Liver (tissue), 9 donors: Measurements from ENCODE around the gene ARID4B. TPM values are rescaled to one million over a fixed set of nuclear protein-coding genes. Genes with fewer than 3 reads are reported as not detected.

Experiments
- DNase-seq: peaks from one replicate; pipeline ENCODE4 v3.0.0-alpha.2; 2017; ENCODE audit warnings: low spot score
- H3K27ac ChIP-seq, 2 donors: one replicate each; pipeline ENCODE4 v1.7.0; 2013; ENCODE audit warnings: inconsistent platforms in 2 of 2, low read length in 2 of 2, control low read depth in 1 of 2, low read depth in 1 of 2, mild to moderate bottlenecking in 1 of 2
- H3K27me3 ChIP-seq, 4 donors: one replicate each; pipeline versions ENCODE4 v1.6.1 to v1.7.0; 2013; ENCODE audit warnings: low read length in 3 of 4, inconsistent platforms in 1 of 4, mild to moderate bottlenecking in 1 of 4, moderate library complexity in 1 of 4; ENCODE audit not compliant: control insufficient read depth in 4 of 4, insufficient read depth in 4 of 4
- H3K36me3 ChIP-seq, 4 donors: one replicate each; pipeline versions ENCODE4 v1.6.1 to v1.7.0; 2013; ENCODE audit warnings: low read length in 3 of 4, mild to moderate bottlenecking in 3 of 4, low read depth in 1 of 4, moderate library complexity in 1 of 4; ENCODE audit not compliant: control insufficient read depth in 4 of 4, insufficient read depth in 3 of 4
- H3K4me1 ChIP-seq, 4 donors: one replicate each; pipeline versions ENCODE4 v1.6.1 to v1.7.0; 2013; ENCODE audit warnings: low read length in 3 of 4, mild to moderate bottlenecking in 3 of 4, moderate library complexity in 1 of 4; ENCODE audit not compliant: control insufficient read depth in 4 of 4, insufficient read depth in 4 of 4
- H3K4me3 ChIP-seq, 3 donors: one replicate each; pipeline versions ENCODE4 v1.6.1 to v1.7.0; 2013; ENCODE audit warnings: low read length in 3 of 3, control low read depth in 1 of 3, low read depth in 1 of 3, mild to moderate bottlenecking in 1 of 3
- H3K9ac ChIP-seq, 2 donors: one replicate each; pipeline ENCODE4 v1.7.0; 2013; ENCODE audit warnings: low read length in 2 of 2, mild to moderate bottlenecking in 2 of 2, moderate library complexity in 2 of 2, control low read depth in 1 of 2, low read depth in 1 of 2
- H3K9me3 ChIP-seq, 4 donors: one replicate each; pipeline versions ENCODE4 v1.6.1 to v1.7.0; 2013; ENCODE audit warnings: low read length in 3 of 4; ENCODE audit not compliant: control insufficient read depth in 4 of 4
- ATF3 ChIP-seq: IDR thresholded peaks from 2 replicates; pipeline ENCODE4 v1.6.1; 2016; ENCODE audit warnings: antibody characterized with exemption
- CTCF ChIP-seq: fragments of 150-350 bp; IDR thresholded peaks from 2 replicates; pipeline ENCODE4 v1.5.1; 2017; ENCODE audit warnings: improper control_type of control experiment, low read depth, low read length; ENCODE audit not compliant: missing input control
- EGR1 ChIP-seq, 2 donors: IDR thresholded peaks; 2 replicates each; pipeline ENCODE4 v1.6.1; 2016 to 2018; ENCODE audit warnings: antibody characterized with exemption in 2 of 2, low read depth in 2 of 2
- FOXA1 ChIP-seq: IDR thresholded peaks from 2 replicates; pipeline ENCODE4 v1.6.1; 2016; ENCODE audit warnings: antibody characterized with exemption
- FOXA2 ChIP-seq: IDR thresholded peaks from 2 replicates; pipeline ENCODE4 v1.6.1; 2016; ENCODE audit warnings: antibody characterized with exemption
- GABPA ChIP-seq, 2 donors: IDR thresholded peaks in 1 of 2; conservative IDR thresholded peaks in 1 of 2; 2 replicates each; pipeline ENCODE4 v1.6.1; 2016; ENCODE audit warnings: antibody characterized with exemption in 2 of 2, mild to moderate bottlenecking in 1 of 2, moderate library complexity in 1 of 2
- HNF4A ChIP-seq, 2 donors: conservative IDR thresholded peaks; 2 replicates each; pipeline ENCODE4 v1.6.1; 2016; ENCODE audit warnings: antibody characterized with exemption in 2 of 2, mild to moderate bottlenecking in 2 of 2
- HNF4G ChIP-seq: IDR thresholded peaks from 2 replicates; pipeline ENCODE4 v1.6.1; 2016; ENCODE audit warnings: antibody characterized with exemption
- JUND ChIP-seq, 2 donors: IDR thresholded peaks; 2 replicates each; pipeline ENCODE4 v1.6.1; 2016; ENCODE audit warnings: antibody characterized with exemption in 2 of 2
- MAX ChIP-seq: IDR thresholded peaks from 2 replicates; pipeline ENCODE4 v1.6.1; 2016; ENCODE audit warnings: antibody characterized with exemption
- NR2F2 ChIP-seq: IDR thresholded peaks from 2 replicates; pipeline ENCODE4 v1.6.1; 2016; ENCODE audit warnings: antibody characterized with exemption
- RAD21 ChIP-seq, 2 donors: IDR thresholded peaks; 2 replicates each; pipeline ENCODE4 v1.6.1; 2016; ENCODE audit warnings: antibody characterized with exemption in 2 of 2, mild to moderate bottlenecking in 2 of 2
- REST ChIP-seq: IDR thresholded peaks from 2 replicates; pipeline ENCODE4 v1.6.1; 2016; ENCODE audit warnings: antibody characterized with exemption, mild to moderate bottlenecking
- RXRA ChIP-seq, 2 donors: IDR thresholded peaks; 2 replicates each; pipeline ENCODE4 v1.6.1; 2017 to 2018; ENCODE audit warnings: antibody characterized with exemption in 2 of 2, mild to moderate bottlenecking in 1 of 2
- SP1 ChIP-seq: IDR thresholded peaks from 2 replicates; pipeline ENCODE4 v1.6.1; 2018; ENCODE audit warnings: antibody characterized with exemption, mild to moderate bottlenecking
- TAF1 ChIP-seq: conservative IDR thresholded peaks from 2 replicates; pipeline ENCODE4 v1.6.1; 2016; ENCODE audit warnings: antibody characterized with exemption, mild to moderate bottlenecking
- ZBTB33 ChIP-seq: IDR thresholded peaks from 2 replicates; pipeline ENCODE4 v1.6.1; 2016; ENCODE audit warnings: antibody characterized with exemption
- WGBS: extraction: QIAGEN DNeasy Blood & Tissue Kit; methylation state at CpG from one replicate; pipeline ENCODE4 v1.1.7; 2013; 5-methylcytosine and 5-hydroxymethylcytosine counted together
- polyA plus RNA-seq, 2 donors: library from polyadenylated mRNA; stranded (reverse) in 1 of 2; unstranded in 1 of 2; fragments of 200-250 nt in 1 of 2; fragments of >200 nt in 1 of 2; fragmentation: Nextera tagmentation in 1 of 2; extraction: Ambion mirVana in 1 of 2; gene quantifications; one replicate each; pipeline versions ENCODE4 v1.2.1 to v1.2.3, GENCODE V29; 2013 to 2015
- total RNA-seq, 2 donors: library from RNA; depleted of rRNA; stranded (reverse); fragments of >200 nt; gene quantifications; one replicate each; pipeline ENCODE4 v1.2.3, GENCODE V29; 2014
- donor health status: healthy.
- donor health status: healthy.
- donor health status: healthy.
- donor health status: healthy.
- donor health status: healthy.

The ARID4B gene
- total and polyA plus RNA-seq, 4 donors, result 4.2 to 27.3 (median 21.3) TPM

GRCh38 chr1:235129774-235130570 is 198.0 kb downstream of the ARID4B start:
- no peaks in the 10 kb centered on the region for H3K27me3 ChIP-seq
- H3K4me3 ChIP-seq, result no peak overlapping the region
- no peak overlapping the region for H3K27ac ChIP-seq
- WGBS, result 93% methylated on average over 4 of the region's 4 CpGs
- H3K9me3 ChIP-seq, result no peaks in the 10 kb centered on the region
- TF ChIP-seq FOXA1 (no peak), RXRA (IDR thresholded peaks at IDR 0.05) (no peak), REST (no peak), GABPA (IDR thresholded peaks at IDR 0.05 in 1 of 2, conservative IDR thresholded peaks at IDR 0.05 in 1 of 2) (no peak), TAF1 (no peak), CTCF (no peak), JUND (IDR thresholded peaks at IDR 0.05) (no peak), FOXA2 (no peak), MAX (no peak), EGR1 (IDR thresholded peaks at IDR 0.05; ENCODE audit: low read depth in 2 of 2) (no peak), HNF4G (no peak), ZBTB33 (no peak), HNF4A (conservative IDR thresholded peaks at IDR 0.05) (no peak), RAD21 (IDR thresholded peaks at IDR 0.05) (no peak), SP1 (no peak), NR2F2 (no peak), ATF3 (no peak)
- no peak overlapping the region for H3K9ac ChIP-seq
- DNase-seq, result no peak
- peaks cover 2 to 17% (median 9%) of the 10 kb centered on the region in 4 donors for H3K4me1 ChIP-seq
- peaks cover 0 to 8% (median 4%) of the 10 kb centered on the region in 4 donors for H3K36me3 ChIP-seq
